GM21786 (cell line): ENCODE data around the gene TIMP4.

ENCODE experiments used
- ATAC-seq: cut with Tn5 transposase; IDR thresholded peaks from one replicate; pipeline ENCODE4 v1.9.1; 2021; ENCODE audit not compliant: unreplicated experiment

TIMP4 gene

DNA sequence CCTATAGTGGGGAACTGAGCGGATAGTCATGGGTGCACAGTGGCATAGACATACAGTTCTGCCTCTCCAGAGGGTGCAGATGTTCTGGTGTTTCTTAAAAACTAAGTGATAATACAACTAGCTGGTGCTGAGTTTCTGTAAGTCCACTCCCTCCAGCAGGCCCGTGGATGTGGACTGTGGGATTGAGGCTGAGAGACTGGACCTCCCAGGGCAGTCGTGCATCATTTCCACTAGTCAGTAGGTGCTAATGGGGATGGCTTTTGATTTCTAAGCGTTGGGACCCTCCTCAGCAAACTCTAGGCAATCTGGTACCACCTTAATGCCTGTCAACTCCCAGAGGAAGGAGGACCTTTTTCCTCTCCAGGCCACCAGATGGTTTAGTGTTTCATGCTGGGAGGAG lies 27.3 kb upstream of the TIMP4 start:
- no peak for ATAC-seq

DNA sequence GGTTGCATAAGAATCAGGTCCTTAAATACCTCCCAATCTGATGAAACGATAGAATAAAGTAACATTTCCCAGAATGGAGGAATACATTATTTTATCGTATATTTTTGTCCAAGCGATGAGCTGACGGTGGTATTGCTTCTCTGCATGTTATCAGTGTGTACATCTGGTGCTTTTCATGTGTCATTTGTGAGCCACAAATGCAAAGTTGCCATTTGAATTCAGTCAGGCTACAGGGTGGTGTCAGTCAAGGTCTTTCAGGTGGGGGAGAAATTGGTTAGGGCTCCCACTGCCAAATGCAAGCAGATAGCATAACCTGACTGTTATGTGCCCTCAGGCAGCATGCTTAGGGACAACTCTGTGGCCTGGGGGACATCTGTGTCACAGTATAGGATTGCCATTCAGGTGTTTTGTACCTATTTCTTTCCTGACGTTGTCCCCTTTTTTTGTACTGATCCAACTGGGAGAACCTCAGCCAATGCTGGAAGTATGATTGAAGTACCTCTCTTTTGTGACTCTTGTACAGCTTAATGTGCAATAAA lies 26.5 kb upstream of the TIMP4 start:
- ATAC-seq = no peak

DNA sequence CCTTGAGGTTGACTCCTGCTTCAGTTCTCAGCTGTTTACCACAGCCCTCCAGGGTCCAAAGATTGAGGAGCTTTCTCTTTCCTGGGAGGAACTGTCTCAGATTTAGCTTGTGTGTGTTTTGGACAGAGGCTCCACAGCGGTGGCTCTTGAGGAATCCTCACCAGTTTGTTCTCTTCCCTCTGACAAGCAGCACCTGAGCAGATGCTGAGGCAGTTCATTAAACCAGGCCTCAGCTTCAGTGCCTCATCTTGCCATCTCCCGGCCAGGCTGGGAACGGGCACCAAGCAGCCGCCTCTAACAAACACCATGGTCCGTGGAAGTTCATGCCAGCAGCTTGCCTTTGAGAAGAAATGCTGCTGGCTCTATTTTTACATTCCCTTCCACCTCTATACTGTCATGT lies 25.8 kb upstream of the TIMP4 start:
- ATAC-seq = no peak

DNA sequence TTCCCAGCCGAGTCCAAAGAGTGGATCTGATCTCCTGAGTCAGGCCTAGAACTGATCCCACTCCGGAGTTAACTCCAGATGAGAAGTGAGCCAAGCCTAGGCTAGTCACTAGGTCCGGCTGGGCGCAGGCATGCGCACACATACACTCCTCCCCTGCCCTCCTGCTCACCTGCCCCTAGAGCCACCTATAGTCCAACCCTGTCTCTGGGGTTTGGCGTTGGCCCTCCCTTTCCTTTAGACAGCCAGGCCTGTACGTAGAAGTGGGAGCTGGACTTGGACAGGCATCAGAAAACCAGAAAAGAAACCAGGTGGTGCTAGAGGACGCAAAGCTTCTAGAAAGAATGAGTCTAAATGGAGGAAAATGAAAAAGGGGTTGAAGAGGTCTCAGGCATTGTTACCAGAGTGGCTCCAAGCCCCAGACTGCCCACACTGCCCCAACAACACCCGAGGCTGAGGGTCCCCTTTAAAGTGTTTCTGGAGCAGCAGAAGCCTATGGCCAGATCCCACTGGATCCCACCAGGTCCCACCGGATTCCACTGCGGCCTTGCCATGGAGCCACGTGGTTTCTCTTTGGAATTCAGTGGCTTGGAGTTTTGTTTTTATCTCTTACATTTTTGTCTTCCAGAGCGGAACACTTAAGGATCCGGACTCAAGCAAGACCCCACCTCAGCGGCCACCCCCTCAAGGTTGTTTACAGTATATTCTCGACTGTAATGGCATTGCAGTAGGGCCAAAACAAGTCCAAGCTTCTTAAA lies 24.2 kb upstream of the TIMP4 start:
- ATAC-seq = no peak

DNA sequence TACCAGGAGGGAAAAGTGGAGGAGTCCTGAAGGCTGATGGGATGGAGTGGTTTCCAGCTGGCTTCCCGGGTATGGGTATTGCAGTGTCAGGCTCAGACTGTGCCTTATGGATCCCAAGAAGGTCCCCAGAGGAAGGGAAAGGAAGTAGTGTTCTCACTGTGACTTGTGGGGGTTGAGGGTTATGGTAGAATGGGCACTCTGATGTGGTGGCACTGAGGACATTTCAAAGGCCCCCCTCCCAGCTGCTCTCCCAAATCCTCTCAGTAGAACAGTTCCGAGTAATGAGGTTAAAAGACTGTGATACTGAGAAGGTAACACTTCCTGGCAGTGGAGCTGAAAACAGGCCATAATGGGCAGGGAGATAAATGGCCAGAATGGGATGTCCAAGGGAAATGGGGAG lies 23.1 kb upstream of the TIMP4 start:
- ATAC-seq = no peak

DNA sequence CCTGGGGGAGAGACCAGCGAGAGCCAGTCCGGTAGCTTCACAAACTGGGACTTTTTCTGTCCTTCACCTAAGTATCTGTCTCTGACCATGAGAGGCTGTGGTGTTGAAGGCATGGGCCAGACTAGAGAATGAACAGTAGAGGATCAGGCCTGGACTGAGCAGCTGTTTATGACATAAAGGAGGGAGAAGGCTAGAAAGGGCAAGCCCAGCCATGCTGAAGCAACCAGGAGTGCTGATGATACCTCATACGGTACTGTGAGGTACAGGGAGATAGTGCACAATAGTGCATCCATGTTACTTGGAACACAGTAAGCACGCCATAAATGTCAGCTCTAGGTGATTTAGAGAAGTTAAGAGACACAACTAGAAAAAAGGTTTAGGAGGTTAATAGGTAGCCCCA lies 22.6 kb upstream of the TIMP4 start:
- ATAC-seq = no peak

DNA sequence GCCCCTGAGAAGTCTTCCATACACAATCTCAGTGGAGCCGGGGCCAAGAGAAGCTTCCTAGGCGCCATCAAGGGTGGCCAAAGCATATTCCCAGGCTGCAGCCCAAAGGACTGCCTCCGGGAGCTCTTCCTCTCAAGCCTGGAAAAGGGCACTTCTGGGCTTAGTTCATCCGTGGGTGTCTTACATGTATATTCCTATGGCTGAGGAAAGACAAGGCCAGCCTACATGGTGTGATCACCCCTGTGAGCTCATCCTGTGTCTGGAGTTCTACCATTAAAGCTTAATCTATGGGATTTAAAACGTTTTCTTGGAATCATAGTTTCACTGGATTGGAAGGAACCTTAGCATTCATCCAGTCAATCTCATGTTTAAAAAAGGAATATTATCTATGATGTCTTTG lies 21.9 kb upstream of the TIMP4 start:
- ATAC-seq = no peak

DNA sequence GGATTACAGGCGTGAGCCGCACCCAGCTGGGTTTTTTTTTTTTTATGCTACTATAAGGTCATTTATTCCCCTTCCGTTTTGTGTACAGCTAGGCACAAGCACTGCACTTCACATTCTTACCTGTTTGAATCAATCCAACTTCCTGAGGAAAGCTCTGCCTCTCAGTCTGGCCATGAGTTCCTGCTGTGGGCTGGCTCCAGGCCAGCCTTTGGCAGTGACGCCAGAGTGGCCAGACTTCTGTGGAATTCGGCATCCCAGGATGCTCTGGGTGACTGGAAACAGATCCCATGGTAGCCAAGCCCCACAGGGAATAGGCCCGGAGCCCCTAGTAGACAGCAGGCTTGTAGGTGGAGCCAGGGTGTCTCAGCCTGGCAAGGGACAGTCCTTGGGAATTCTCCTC lies 21.5 kb upstream of the TIMP4 start:
- no peak for ATAC-seq

DNA sequence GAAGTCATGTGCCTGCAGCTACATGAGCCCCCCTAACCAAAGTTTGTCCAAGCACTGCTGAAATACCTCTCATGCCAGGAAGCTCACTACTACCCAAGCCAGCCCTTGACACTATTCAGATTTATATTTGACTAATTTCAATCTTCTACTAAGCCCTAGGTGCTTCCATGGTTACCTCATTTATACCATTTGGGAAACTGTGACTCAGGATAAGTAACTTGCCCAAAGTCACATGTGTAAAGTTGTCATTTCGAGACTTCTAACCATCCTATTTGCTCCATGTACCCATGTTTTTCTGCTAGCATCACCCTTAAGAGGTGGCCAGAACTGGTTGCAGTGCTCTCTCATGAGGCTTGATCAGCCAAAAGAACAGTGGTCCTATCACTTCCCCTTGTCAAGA lies 20.7 kb upstream of the TIMP4 start:
- no peak for ATAC-seq

DNA sequence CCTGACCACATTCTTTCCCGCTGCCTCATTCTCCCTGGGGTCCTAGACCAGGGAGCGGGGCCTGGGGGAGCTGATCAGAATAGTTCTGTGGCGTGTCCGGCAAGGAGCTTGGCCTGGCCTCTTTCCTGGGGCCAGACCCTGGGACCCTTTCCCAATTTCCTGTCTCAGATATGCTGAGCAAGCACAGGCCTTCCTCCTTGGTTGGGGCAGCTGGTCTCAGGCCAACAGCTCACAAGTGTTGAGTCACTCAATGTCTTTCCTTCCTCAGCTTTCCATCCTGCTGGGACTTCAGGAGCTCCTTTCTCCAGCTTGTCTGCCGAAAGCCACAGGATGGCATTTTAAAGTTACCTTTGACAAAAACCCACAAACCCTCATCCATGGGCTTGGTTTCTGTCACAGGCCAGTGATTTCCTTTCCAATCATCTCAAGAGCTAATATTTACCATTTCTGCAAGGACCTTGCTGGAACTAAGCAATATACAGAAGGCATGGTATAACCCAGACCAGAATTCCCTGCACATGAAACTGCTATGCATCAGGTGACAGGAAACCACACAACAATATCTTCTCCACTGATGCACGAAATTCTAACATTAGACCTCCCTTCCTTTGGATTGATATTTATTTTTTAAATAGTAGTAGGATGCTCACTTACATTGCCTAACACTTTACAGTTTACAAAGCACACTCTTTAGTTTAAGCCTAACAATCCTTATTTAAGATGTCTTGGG lies 19.5 kb upstream of the TIMP4 start:
- no peak for ATAC-seq

DNA sequence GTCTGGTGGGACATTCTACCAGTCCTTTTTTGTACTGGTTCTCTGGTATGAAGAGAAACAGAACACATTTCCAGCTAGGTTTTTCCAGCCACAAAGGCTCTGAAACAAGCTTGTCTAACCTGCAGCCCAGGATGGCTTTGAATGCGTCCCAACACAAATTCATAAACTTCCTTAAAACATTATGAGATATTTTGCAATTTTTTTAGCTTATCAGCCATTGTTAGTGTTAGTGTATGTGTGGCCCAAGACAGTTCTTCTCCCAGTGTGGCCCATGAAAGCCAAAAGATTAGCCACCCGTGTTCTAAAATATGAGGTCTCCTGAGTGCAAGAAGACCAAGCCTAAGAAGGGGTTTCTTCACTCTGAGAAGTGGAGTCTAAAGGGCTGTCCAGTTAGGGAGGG lies 18.4 kb upstream of the TIMP4 start:
- no peak for ATAC-seq

DNA sequence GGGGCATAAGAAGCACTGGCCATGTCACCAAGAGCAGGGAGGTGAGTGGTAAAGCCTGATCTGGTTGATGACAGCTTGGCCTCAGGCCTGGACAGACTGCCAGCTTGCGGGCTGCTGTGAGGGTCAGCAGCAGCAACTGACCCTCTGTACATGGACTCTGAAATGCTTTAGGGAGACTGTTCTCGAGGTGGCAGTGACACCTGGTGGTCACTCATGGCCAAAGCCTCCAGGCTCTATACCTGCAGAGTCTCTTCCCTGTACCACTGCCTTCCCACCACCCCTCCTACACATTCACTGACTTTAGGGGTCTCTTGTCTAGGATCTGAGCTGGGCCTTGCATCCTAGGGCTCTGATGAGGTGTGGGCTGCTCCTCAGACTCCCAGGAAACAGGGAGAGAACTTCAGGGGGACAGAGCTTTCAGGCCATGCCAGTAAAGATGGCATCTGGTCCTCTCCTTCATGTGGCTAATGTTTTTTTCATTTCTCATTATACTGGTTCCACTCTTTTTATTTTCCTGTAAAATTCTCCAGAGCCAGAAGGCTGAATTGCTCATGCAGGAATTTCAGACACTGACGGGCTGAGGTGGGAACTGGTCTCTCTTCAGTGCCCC lies 17.2 kb upstream of the TIMP4 start:
- ATAC-seq = peak; percentile 73

DNA sequence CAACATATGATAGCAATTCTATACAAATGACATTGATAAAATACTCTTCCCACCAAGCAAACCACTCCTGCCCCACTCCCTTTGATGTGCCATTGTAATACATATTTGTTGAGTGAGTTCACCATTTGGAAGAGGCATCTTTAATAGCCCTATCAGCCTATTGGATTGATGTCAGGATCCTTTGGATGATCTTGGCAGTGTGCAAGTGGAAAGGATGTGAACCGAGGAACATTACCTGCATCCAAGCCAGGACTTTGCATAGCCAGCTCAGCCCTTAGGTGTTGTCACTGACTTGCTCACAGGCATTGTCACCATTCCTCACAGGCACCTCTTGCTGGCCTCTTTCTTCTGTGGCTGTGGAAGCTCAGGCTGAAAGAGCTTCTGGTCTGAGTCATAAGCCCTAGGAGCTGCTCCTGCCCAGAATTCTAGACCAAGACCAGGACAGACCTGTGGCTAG lies 16.5 kb upstream of the TIMP4 start:
- no peak for ATAC-seq

DNA sequence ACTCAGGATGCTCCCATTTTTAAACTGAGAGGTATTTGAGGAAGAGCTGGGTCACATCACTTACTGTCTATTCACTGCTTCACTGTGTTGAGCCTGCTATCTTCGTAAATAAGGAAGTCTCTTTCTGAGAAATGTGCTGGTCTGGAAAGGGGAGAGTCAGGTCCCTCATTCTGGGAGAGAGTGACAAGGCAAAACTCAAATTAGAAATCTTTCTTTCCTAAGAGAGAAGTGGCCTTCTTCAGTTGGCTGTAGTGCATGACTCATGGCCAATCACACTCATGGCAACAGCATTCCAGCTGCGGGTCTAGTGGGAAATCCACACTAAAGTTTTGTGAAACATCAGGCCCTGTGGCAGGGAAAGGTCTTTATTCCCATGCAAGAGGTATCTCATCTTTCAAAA lies 11.5 kb upstream of the TIMP4 start:
- no peak for ATAC-seq

DNA sequence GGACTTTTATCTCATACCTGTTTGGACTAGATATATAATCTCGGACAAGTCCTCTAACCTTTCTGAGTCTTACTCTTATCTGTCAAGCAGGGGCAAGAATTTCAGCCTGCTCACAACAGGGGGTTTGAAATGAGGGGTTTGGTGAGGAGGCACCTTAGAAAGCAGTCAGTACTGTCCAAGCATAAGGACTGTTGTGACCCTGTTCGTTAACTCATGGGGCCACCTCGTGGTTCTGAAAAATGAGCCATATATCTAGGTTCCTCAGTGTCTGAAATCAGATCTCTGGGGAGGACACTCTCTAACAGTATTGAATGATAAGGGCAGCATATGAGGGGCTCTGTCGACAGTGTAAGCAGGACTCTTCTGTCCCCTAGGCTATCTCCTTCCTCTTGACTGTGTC lies 7.2 kb upstream of the TIMP4 start:
- ATAC-seq = no peak

DNA sequence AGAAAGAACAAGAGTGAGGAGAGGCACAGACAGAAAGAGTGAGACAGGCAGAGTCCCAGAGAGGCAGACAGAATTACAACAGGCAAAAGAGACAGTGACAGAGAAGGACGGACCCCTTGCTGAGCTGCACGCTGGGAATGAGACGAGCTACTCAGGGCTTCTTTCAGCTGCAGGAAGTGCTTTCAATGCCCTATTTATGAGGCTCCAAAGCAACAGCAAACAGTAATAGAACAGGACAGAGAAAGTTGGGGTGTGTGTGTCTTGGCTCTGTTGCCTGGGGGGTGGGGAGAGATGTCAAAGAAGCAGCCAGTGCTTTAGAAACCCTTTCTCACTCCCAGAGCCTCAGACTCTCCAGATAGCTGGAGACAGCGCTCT lies 502 bp upstream of the TIMP4 start:
- ATAC-seq = no peak

DNA sequence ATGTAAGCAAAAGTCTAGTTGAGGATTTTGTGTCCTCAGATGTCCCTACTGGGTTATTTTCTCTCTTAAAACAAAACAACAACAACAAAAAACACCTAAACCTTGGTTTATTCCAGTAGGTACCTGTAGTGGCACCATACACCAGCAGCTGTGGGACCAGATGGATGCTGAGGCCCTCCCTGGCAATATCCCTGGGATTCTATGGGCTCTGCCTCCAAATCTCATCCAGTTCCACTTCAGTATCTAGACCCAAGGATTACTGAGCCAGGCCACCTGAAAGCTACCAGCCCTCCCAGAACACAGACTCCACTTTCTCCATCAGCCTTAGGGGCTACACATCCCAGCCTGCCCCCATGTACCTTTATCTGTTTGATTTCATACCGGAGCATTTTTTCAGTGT lies 1.7 kb downstream of the TIMP4 start:
- no peak for ATAC-seq

DNA sequence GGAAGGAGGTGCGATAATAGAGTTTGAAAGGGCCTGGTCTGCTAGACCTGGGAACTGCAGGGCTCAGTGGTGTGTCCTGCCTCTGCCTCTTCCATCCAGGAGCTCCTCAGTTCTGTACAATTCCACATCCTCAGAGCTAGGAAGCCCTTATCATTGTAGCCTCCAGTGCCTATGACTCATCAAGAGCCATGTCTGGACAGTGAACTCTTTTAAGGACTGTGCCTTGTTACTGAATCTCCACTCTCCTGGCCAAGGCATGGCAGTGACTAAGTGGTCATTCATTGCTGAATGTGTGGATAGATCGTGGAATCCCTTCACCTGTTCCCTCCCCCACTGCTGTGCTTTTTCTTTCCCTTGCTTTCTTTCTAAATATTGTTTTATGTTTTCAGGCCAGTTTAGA lies 2.9 kb downstream of the TIMP4 start:
- no peak for ATAC-seq

DNA sequence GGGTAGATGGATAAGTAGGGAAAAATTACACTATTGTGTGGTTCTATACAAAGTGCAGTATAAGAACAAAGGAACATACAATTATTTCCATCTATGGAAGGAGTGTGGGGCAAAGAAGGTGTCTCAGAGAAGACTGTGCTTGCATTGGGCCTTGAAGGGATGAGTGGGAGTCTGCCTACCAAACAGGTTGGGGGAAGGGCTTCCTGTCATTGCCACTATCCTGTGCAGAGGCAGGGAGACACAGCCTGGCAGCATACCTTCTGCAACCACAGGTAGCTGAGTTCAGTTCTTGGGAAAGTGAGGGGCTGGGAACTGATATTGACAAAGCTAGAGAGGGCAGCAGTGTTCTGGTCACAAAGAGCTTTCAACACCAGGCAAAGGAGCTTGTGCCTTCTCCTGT lies 3.4 kb downstream of the TIMP4 start:
- no peak for ATAC-seq

DNA sequence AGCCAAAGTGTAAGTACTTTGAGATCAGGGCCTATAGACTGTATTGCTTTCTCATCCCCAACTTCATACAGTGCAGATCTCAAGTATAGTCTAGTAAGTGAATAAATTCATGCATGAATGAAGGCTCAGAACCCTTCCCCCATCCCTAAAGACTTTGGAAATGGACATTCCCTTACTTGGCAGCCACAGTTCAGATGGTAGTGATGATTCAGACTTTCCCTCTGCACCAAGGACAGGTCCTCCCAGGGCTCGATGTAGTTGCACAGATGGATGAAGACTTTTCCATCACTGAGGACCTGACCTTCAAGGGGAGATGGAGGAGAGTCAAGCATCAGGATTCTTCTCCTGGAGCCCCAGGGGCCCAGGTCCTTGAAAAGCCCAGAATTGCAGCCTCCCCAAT lies 4.6 kb downstream of the TIMP4 start:
- no peak for ATAC-seq

DNA sequence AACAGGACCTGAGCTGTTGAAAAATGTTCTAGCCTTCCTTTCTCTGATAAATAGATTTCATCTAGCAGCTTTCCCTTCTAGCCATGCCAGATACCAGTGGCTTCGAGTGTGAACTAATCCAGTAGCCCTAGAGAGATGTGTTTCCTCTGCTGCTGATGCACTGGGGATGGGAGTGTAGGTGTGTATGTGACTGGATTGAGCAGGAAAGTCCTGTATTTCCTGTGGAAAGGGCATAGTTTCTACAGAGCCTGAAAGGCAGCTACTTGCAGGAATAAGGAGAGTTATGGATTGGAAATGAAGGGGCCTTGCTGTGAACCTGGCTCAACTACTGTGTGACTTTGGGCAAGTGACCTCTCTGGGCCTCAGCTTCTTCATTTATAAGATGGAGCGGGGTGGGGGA lies 8.6 kb downstream of the TIMP4 start:
- ATAC-seq = no peak

DNA sequence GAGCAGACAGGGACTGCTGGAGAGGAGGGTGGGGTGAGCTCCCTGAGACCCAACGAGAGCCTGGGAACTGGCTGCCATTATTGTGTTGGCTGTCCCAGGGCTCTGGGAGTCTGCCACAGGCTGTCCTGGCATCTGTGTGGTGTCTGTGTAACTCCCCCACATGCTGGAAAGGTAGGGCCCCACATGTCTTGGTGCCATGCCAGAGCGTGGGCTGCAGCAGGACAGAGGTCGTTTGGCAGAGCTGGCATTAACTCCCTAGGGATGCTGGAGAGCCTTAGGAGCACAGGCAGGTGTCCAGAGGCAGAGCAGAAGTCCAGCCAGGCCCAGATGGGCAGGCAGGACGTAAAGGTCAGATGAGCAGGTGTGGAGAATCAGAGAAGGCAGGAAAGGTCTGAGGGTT lies 9.7 kb downstream of the TIMP4 start:
- no peak for ATAC-seq
